Activated T-helper 1 cell treated with anti-CD3 and anti-CD28 coated beads, Interleukin-2, amount 50 U/mL, for 16 hours (primary cell): ENCODE measurements around the gene ASPSCR1.

Experiments used
- DNase-seq, 2 donors: peaks; one replicate each; pipeline ENCODE4 v3.0.0-alpha.2; 2020; ENCODE audit warnings: low read depth in 1 of 2, low spot score in 1 of 2

Gene ASPSCR1

DNA sequence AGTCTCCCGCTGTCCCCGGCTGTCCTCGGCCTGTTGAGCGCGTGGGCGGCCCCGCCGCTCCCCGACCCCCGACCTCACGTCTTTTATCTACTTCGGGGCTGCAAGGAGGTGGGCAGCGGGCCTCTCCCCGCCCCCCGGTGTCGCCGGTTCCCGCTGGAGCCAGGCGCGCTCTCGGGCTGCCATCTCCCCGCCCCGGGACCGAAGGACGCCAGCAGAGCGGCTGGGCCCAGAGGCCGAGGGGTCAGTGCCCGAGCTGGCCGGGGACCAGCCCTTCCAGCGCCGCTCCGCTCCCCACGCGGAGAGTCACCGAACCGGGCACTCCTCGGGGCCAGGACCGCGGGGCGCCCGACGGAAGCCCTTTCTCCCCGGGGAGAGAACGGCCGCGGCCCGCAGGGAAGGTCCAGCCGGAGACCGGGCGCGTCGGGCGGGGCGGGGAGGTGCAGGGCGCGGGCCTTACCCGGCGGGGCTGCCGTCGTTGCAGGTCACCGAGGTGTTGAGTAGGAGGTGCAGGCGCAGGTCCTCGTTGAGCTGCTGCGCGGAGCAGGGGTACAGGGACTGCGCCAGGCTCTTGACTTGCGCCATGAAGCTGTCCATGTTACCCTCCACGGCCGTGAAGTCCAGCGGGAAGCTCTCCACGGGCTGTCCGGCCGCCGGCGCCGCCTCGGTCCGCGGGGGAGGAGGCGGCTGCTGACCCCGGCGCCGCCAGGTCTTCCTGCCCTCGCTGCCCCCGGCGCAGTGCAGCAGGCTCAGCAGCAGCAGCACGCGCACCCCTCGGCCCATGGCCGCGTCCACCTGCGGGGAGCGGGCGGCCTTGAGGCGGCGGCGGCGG is 17.1 kb upstream of the ASPSCR1 start:
- no peak for DNase-seq

- DNase-seq: no peak
Observed at GRCh38 chr17:81961087-81961511, 16.3 kb upstream of the ASPSCR1 start, which contains the start of gene NOTUM. Gene NOTUM (minus strand): TSS chr17:81961187. CDS start chr17:81960909, 278 bp downstream.

DNA sequence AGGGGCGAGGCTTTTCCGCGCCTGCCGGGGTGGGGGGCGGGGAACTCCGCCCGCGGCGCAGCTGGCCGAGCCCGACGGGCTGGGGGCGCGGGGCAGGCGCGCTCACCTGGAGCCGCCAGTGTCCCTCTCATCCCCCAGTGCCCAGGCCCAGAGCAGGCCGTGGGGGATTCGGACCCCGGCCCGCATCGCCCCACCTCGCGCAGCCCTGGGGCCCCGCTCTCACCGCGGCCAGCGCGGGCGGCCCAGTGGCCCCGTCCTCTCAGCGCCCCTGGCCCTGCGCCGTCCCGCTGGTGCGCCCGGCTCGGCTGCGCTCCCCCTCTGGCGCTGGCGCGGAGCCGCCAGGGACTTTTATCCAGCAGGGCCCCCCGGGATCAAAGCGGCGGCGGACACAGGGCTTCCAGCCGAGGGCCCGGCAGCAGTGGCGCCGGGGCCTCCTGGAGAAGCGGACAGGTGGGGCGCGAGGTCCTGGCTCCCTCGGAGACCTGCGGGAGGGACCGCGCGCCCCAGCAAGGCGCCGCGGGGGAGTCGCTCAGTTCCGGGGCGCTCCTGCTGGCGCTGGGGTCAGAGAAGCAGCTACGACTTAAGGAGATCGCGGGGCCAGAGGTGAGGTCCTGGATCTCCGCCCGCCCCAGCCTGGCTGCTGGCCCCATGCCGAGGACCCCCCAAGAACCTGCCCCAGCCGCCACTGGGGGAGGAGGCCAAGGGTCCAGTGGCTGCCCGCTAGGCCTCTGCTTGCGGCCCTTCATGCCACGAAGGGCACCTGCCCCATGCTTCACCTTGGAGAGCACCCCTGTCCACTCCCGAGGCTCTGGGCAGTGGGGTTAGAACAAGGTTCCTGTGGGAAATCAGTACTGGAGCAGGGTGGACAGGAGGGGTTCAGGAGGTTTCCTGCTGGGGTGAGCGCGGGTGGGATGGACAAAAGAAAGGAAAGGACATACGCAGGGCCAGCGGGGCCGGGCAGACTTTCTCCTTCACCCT is 15.6 kb upstream of the ASPSCR1 start:
- no peak for DNase-seq

DNA sequence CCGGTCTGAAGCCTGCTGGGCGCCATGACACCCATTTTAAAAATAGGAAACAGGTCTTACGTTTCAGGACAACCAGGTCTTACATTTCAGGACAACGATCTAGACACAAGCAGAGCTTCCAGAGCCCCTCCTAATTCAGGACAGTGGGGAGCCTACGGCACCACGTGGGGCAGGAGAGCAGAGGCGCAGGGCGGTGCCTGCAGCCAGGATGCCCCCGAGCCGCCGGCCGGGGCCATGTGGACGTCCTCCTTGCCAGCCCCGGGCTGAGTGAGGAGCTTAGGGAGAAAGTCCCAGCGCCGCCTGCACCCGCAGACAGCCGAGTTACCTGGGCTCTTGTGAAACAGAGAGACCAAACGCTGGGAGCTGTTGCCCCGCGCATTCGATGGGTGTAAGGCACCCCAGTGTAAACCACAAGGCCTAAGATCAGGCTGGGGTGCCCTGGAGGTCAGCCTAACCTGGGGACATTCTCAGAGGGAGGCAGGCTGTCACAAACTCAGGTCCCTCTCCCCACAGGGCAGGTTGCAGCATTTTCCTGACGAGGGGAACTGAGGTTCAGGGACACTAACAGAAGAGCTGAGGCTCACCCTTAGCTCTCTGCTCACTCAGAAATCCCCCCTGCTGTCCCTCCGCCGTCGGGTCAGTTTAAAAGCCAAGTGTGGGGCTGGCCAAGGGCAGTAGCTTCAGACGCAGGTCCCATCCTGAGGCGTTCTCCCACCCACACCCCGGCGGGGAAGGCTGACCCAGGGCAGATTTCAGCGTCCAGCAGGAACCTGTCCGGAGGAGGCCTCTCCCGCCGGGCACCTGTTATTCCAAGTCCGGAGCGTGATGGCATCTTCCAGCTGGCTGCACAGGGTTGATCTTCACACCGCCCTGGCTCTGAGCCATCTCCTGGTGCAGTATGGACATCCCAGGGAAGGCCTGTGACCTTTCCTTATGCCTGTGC is 14.7 kb upstream of the ASPSCR1 start:
- DNase-seq: no peak

DNA sequence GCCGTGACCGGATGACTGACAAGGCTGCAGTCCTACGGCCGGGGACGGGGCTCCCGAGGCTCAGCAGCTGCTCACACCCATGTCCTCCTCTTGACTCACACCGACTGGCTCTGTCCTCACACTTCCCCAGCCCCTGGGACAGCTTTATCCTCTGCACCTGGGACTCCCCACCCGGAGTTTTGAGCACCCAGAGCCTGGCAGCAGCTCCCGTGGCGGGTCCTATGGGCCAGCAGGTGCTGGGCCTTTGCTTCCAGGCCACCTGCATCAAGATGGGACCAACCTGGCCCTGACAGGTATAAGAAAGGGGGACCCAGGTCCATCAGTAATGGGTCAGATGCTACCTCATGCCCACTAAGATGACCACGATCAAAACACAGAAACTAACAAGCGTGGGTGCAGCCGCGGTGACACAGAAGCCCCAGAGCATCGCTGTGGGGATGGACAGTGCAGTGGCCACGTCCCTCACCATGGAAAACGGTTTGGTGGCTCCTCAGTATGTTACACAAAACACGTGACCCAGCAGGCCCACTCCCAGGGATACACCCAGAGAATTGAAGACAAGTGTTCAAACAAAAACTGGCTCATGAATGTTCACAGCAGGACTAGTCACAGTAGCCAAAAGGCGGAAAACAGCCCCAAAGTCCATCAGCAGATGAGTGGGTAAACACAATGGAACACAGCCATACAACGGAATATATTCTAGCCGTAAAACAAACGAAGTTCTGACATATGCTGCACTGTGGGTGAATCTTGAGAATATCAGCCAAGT is 13.2 kb upstream of the ASPSCR1 start:
- DNase-seq: no peak

GRCh38 chr17:81966343-81967243 is 10.8 kb upstream of the ASPSCR1 start:
- DNase-seq: no peak

DNA sequence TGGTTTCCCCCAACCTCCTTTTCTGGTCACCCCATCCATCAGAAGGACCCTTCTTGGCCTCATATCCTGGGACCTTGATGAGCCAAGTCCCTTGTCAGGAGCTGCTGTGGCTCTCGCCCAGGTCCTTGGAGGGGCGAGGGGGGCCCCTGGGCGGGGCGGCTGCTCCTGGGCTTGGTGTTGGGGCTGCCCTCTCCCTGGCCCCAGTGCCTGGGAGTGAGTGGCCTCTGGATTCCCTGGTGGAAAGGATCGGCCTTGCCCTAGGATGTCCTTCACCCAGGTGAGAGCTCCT is 10.2 kb upstream of the ASPSCR1 start:
- no peak for DNase-seq

DNA sequence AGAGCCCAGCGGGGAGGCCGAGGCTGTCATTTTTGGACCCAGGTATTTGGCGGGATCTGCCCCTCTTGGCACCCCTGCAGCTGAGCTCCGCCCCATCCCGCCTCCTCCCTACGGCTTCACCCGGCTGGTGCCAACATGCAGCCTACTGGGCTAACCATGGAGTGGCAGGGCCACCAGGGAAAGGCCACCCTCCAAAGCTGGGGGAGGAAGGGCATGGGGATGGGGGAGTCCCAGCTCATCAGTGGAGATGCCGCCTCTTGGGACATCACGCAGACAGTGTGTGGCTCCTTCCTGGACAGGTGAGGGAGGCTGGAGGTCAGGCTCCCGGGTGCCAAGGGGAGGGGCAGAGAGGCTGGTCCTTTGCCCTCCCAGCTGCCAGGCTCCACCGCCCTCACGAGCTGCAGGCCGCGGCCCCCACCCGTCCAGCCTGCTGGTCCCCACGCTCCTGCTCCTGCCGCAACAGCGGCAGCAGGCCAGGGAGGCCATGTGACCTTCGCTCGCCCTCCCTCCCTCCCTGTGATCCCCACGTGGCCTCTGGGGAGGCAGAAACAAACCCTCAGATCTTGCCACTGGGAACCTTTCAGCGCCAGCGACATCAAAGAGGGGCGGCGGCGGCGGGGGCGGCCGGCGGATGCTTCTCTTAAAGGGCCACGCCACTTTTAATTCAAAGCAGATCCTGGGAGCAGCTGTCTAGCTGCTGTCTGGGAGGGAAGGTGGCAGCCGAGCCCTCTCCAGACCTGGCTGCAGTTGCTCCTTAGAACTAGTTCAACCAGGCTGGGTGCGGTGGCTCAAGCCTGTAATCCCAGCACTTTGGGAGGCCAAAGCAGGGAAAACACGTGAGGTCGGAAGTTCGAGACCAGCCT is 9.7 kb upstream of the ASPSCR1 start:
- peak; percentile 77 to 79 for DNase-seq

DNA sequence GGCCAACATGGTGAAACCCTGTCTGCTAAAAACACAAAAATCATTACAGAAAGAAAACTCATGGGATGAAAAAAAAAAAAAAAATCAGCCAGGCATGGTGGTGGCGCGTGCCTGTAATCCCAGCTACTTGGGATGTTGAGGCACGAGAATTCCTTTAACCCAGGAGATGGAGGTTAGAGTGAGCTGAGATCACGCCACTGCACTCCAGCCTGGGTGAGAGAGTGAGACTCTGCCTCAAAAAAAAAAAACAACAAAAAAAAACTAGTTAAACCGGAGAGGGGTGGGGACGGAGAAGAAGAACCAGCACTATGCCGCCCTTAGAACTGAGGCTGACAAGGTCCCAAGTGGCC is 9.1 kb upstream of the ASPSCR1 start:
- no peak for DNase-seq

GRCh38 chr17:81968850-81969812 is 8.3 kb upstream of the ASPSCR1 start:
- DNase-seq: no peak

- DNase-seq: no peak
Observed at GRCh38 chr17:81973432-81973831, 4.0 kb upstream of the ASPSCR1 start.

DNA sequence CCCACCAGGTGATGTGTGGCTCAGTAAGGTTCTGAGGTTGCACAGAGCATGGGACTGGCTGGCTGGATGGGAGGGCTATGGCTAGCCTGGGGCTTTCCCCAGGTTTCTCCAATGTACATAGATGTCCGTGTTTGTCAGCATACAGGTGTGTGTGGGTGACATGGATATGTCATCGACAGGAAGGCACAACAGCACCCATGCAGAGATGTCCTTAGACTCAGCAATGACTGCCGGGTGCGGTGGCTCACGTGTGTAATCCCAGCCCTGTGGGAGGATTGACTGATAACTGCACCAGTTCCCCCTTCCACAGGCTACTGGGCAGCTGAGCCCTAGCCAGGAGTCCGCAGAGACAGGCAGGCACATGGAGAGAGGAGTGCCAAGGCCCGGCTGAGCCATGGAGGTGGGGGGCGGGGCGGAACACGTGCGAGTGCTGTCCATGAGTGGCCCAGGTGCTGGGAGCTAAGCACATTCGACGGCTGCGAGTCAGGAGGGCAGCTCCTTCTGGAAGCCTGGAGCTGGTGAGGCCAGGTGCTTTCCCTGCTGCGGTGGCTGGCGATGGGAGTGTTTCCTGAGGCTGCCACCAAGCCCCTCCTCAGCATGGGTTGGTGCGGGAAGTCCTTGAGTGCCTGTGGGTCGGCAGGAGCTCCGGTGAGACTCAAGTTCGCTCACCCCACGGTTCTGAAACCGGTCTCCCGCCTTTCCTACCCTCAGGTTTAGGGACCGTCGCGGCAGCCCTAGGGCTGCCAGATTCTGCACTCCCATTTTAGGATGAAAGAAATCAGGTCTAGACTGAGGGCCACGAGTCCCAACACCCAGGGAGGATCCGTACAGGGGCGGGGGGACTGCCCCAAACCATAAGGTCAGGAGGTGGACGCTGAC is 858 bp upstream of the ASPSCR1 start:
- no peak for DNase-seq

- no peak for DNase-seq
Observed at GRCh38 chr17:81978524-81979298, 1.3 kb downstream of the ASPSCR1 start.

GRCh38 chr17:81980122-81980521 is 2.7 kb downstream of the ASPSCR1 start:
- DNase-seq: no peak

GRCh38 chr17:81980707-81981343 is 3.4 kb downstream of the ASPSCR1 start:
- no peak for DNase-seq
